ENCODE data around the gene ABCA4.

ABCA4 gene

DNA sequence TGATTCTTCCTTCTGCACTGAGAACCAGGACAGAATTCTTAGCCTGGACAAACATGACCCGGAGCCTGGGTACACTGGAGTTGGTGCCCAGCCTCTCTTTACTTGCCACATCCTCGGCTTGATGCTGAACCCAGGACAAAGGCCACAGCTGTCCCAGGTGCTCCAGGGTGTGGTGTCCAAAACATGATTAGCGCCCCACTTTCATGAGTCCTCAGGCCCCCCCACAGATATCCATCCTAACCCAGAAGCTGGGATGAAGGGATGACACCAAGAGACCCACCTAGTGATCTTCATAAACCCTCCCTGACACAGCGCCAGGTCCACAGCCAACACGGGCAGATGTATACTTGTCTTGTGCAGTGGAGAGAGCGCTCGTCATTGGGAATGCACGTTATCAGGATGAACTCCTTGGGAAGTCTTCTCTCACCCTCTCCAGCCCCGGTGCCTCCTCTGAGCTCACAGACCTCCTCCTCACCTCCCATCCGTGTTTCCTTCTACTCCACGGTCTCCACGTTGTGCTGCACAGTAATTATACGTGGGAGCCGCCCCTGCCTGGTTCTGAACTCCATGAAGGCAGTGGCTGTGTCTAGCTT, 3.6 kb downstream of the ABCA4 start:
- no peak overlapping the region for H3K4me3 ChIP-seq (ENCODE audit: low read depth, low read length)
- H3K36me3 ChIP-seq (replicated peaks), result no peaks in the 10 kb centered on the region
- H3K27me3 ChIP-seq (replicated peaks), result no peaks in the 10 kb centered on the region
- in situ Hi-C loops (cut with HindIII; ENCODE audit: low pct_ligation_motif_present, low sequenced_read_pairs), result no loop called here
- no peak overlapping the region for H3K27ac ChIP-seq
- TF ChIP-seq, protein P1, sequence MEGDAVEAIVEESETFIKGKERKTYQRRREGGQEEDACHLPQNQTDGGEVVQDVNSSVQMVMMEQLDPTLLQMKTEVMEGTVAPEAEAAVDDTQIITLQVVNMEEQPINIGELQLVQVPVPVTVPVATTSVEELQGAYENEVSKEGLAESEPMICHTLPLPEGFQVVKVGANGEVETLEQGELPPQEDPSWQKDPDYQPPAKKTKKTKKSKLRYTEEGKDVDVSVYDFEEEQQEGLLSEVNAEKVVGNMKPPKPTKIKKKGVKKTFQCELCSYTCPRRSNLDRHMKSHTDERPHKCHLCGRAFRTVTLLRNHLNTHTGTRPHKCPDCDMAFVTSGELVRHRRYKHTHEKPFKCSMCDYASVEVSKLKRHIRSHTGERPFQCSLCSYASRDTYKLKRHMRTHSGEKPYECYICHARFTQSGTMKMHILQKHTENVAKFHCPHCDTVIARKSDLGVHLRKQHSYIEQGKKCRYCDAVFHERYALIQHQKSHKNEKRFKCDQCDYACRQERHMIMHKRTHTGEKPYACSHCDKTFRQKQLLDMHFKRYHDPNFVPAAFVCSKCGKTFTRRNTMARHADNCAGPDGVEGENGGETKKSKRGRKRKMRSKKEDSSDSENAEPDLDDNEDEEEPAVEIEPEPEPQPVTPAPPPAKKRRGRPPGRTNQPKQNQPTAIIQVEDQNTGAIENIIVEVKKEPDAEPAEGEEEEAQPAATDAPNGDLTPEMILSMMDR (IDR thresholded peaks at IDR 0.05; ENCODE audit: low read depth, low read length, missing control alignments), result no peak
- DNase-seq, result no peak

DNA sequence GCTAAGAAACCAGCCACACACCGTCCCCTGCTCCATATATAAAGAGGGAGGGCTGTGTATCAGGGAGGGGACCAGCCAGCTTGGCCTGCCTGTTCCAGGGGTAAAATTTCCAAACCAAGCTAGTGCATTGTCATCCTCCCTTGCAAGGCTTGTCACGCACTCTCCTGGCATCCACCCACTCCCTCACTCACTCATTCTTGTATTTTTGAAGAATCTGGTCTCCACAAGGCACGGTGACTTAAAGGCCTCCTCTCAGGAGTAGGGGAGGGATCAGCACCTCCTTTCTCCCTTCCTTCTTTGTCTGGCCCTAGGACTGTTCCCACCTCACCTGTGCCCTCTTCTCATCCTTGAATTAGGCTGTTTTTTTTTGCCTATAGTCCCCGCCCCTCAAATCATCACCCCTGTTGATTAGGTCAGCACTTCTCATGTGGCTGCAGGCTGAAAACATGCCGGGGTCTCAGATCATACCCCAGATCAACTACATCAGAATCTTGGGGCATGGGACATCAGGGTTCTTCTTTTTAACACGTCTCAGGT, 5.0 kb downstream of the ABCA4 start:
- Histone ChIP-seq H3K27me3 (replicated peaks) (no peaks in the 10 kb centered on the region), H3K4me3 (ENCODE audit: low read depth, low read length) (no peak overlapping the region), H3K36me3 (replicated peaks) (no peaks in the 10 kb centered on the region), H3K27ac (no peak overlapping the region)
- DNase-seq, result no peak
- TF ChIP-seq, protein P1 (IDR thresholded peaks at IDR 0.05; ENCODE audit: low read depth, low read length, missing control alignments), result no peak
- in situ Hi-C loops (cut with HindIII; ENCODE audit: low pct_ligation_motif_present, low sequenced_read_pairs), result no loop called here

DNA sequence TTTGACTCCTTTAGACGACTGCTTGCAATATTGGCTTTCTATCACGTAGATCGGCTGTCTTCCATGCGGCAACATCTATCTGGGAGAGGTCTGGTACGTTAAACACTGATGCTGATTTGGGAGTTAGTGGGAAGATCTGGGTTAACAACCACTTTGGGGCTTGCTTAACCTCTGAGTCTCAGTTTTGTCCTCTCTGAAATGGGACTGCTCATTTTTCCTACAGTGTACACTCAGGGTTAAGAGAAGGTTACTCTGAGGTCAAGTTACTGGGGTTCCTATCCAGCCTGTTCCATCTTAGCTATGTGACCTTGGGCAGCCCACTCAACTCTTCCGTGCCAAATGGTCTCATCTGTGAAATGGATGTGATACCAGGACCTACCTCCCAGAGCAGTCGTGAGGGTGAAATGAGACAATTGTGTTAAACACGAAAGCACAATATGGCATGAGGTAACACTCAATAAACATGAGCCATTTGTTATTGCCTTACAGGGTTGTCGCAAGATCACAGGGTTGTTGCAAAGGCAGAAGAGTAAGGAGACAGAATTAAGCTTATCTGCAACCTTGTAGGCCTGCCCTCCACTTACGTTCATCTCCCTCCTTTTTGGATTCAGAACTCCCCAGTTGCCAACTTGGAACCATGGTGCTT, 5.6 kb downstream of the ABCA4 start:
- TF ChIP-seq, protein P1 (IDR thresholded peaks at IDR 0.05; ENCODE audit: low read depth, low read length, missing control alignments), result no peak
- no peak for DNase-seq
- no peaks in the 10 kb centered on the region for H3K27me3 ChIP-seq (replicated peaks)
- in situ Hi-C loops (cut with HindIII; ENCODE audit: low pct_ligation_motif_present, low sequenced_read_pairs), result no loop called here
- no peaks in the 10 kb centered on the region for H3K36me3 ChIP-seq (replicated peaks)
- no peak overlapping the region for H3K27ac ChIP-seq
- H3K4me3 ChIP-seq (ENCODE audit: low read depth, low read length), result no peak overlapping the region

DNA sequence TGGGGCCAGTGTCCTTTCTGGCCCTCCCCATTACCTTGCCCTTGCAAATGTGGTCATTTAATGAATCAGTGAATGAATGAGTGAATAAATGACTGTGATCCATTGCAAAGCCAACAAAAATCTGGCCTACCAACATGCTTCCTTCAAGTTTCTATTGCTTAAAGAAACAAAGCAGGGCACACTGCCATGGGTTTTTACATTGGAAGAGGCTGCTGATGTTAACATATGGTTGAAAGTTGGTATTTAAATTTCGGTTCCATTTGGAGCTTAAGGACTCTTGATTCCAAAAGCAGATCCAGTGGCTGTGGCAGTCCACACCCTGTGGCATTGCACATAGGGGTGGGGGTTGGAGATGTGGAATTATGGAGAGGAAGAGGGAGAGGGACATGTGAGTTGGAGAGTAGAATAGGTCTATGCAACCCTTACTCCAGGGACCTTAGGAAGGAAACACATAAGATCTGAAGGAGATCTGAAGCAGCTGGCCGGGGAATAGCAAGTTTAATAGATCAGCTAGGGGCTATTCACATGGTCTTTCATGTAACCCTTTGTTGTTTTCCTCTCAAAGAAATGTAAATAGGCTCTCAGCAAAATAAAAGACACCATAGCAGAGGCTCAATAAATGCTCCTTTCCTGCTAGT, 7.2 kb downstream of the ABCA4 start:
- no peak overlapping the region for H3K4me3 ChIP-seq (ENCODE audit: low read depth, low read length)
- H3K27ac ChIP-seq, result no peak overlapping the region
- in situ Hi-C loops (cut with HindIII; ENCODE audit: low pct_ligation_motif_present, low sequenced_read_pairs), result no loop called here
- H3K27me3 ChIP-seq (replicated peaks), result no peaks in the 10 kb centered on the region
- DNase-seq, result no peak
- TF ChIP-seq, protein P1 (IDR thresholded peaks at IDR 0.05; ENCODE audit: low read depth, low read length, missing control alignments), result no peak
- H3K36me3 ChIP-seq (replicated peaks), result no peaks in the 10 kb centered on the region

DNA sequence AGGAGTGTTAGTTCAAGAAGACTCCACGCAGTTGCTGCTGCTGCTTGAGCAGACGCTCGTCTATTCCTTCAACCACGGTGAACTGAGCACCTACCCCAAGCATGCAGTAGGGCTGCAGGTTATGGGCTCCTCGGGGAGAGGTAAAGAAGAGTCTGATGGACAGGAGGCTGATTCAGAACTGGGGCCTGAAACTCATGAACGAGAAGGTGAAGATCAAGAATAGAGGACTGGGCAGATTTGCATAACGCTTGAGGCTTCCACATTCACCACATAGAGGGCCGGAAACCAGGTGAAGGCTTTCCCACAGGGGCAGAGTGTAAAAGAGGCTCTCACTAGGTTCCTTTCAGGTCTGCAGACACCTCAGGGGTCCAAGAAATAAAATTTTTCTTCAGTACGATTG, 9.1 kb downstream of the ABCA4 start:
- H3K27me3 ChIP-seq (replicated peaks), result no peaks in the 10 kb centered on the region
- no peaks in the 10 kb centered on the region for H3K36me3 ChIP-seq (replicated peaks)
- in situ Hi-C loops (cut with HindIII; ENCODE audit: low pct_ligation_motif_present, low sequenced_read_pairs), result no loop called here
- no peak overlapping the region for H3K4me3 ChIP-seq (ENCODE audit: low read depth, low read length)
- TF ChIP-seq, protein P1 (IDR thresholded peaks at IDR 0.05; ENCODE audit: low read depth, low read length, missing control alignments), result no peak
- no peak for DNase-seq
- H3K27ac ChIP-seq, result no peak overlapping the region
